GM12875 (cell line): ENCODE data around the gene DPH7.

Experiments used
- H3K4me3 ChIP-seq: one replicate; pipeline ENCODE4 v1.5.1; 2011; ENCODE audit warnings: low read depth, low read length, control low read depth
- TF ChIP-seq, protein P1 (sequence below): IDR thresholded peaks from 2 replicates; pipeline ENCODE4 v1.5.1; 2011; ENCODE audit warnings: low read depth, mild to moderate bottlenecking, control low read depth, inconsistent platforms, low read length, moderate library complexity, borderline replicate concordance; ENCODE audit not compliant: insufficient read depth

DPH7 gene

DNA sequence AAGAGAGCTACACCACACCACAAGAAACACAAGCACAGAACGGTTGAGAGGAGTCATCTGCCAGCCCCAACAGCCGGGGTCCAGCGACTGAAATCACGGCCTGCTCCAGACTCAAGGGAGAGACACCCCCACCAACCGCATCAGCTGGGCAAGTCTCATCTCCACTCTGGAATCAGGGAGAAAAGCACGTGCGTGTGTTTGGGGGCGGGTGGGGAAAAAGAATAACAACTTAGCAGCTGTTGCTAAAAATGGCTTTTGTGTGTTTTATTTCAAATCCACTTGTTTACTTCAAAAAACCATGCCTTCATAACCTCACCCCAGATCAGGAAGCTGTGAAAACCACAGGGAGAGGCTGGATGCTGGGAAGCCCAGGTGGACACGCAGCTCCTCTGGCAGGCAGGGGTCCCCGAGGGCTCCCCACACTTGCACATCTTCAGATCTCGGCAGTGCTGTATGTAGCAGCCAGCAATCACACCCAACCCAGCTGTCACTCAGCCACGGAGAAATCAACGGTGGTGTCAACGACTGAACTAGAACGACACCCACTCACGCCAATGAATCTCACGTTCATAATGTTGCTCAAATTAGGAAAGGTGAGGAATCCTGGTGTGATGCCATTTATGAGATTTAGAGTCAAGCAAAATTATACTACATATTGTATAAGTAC lies 47.5 kb downstream of the DPH7 start:
- TF ChIP-seq, protein P1, sequence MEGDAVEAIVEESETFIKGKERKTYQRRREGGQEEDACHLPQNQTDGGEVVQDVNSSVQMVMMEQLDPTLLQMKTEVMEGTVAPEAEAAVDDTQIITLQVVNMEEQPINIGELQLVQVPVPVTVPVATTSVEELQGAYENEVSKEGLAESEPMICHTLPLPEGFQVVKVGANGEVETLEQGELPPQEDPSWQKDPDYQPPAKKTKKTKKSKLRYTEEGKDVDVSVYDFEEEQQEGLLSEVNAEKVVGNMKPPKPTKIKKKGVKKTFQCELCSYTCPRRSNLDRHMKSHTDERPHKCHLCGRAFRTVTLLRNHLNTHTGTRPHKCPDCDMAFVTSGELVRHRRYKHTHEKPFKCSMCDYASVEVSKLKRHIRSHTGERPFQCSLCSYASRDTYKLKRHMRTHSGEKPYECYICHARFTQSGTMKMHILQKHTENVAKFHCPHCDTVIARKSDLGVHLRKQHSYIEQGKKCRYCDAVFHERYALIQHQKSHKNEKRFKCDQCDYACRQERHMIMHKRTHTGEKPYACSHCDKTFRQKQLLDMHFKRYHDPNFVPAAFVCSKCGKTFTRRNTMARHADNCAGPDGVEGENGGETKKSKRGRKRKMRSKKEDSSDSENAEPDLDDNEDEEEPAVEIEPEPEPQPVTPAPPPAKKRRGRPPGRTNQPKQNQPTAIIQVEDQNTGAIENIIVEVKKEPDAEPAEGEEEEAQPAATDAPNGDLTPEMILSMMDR, result no peak
- H3K4me3 ChIP-seq, result no peak overlapping the region

DNA sequence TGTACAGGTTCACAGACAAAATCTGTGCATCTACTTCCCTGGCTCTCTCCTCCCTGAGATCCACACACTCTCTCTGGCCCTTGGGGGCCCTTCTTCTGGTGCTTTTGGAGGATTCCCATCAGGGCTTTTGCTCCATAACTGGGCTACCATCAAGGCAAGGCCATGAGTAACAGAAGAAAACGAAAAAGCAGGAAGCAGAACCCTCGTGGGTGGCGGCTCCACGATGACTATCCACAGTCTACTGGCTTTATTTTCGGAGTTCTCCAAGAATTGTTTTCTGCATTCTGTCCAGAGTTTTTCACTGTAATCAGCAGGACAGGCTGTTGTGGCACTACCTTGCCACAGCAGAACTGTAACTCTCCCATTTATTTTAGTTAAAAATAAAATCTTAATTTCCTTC lies 48.4 kb downstream of the DPH7 start:
- no peak overlapping the region for H3K4me3 ChIP-seq
- TF ChIP-seq, protein P1, result no peak

DNA sequence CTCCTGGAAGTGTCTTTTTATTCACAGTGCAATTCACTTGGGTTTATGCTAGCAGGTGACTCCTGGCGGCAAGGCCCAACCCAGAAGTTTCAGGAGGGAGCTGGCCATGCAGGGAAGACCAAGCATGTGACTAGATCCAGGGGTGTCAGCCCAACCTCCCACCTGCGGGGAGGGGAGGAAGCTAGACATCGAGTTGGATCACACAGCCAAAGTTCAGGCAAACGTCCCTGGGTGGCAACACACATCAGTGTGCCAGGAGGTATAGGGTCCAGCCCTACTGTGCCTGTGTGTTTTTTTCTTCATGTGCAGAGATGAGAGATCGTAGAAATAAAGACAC lies 53.8 kb downstream of the DPH7 start:
- TF ChIP-seq, protein P1, result no peak
- no peak overlapping the region for H3K4me3 ChIP-seq

GRCh38 chr9:137524161-137524980 lies 54.4 kb downstream of the DPH7 start:
- TF ChIP-seq, protein P1, result no peak
- H3K4me3 ChIP-seq, result no peak overlapping the region

- TF ChIP-seq, protein P1, result no peak
- no peak overlapping the region for H3K4me3 ChIP-seq
Observed at GRCh38 chr9:137522746-137523455, 55.8 kb downstream of the DPH7 start.

GRCh38 chr9:137521405-137521985 lies 57.2 kb downstream of the DPH7 start:
- no peak overlapping the region for H3K4me3 ChIP-seq
- TF ChIP-seq, protein P1, result no peak
